PC-9 (cell line): ENCODE data around the gene SYNE1. TPM values are rescaled to one million over a fixed set of nuclear protein-coding genes. Genes with fewer than 3 reads are reported as not detected.

Experiments
- BruUV-seq: library from RNA; stranded (reverse); fragments of 400-500 nt; replicated peaks from 2 replicates; lab custom pipeline; 2021; lab: Mats Ljungman, UMichigan
- CTCF ChIA-PET: fragments of 300-600 bp; sonication (Branson Sonifier 250); formaldehyde crosslinking; loops from one replicate; lab custom pipeline; 2022; ENCODE audit warnings: antibody characterized with exemption; lab: Charles Lee
- POLR2A ChIA-PET: fragments of 300-600 bp; sonication (Branson Sonifier 250); formaldehyde crosslinking; loops from one replicate; lab custom pipeline; 2022; ENCODE audit warnings: antibody characterized with exemption; ENCODE audit not compliant: unreplicated experiment; lab: Charles Lee
- DNase-seq, 2 experiments: peaks; one replicate each; pipeline versions ENCODE4 v3.0.0 to v3.0.0-alpha.2; 2015 to 2022; ENCODE audit warnings: mixed read lengths in 1 of 2
- H2AFZ ChIP-seq: fragments of 200-600 bp; sonication (generic); 2 replicates; pipeline ENCODE4 v1.8.1; 2017; ENCODE audit warnings: antibody characterized with exemption
- H3F3A ChIP-seq: fragments of 200-600 bp; sonication (generic); 2 replicates; pipeline ENCODE4 v1.8.1; 2017; ENCODE audit warnings: antibody characterized with exemption, mild to moderate bottlenecking, low read depth; ENCODE audit not compliant: insufficient read depth
- H3K27ac ChIP-seq: fragments of 200-600 bp; sonication (generic); 2 replicates; pipeline ENCODE4 v1.6.1; 2016; ENCODE audit warnings: mixed run types
- H3K27me3 ChIP-seq: fragments of 200-600 bp; sonication (generic); 2 replicates; pipeline ENCODE4 v1.6.1; 2016; ENCODE audit warnings: low read depth, mixed run types; ENCODE audit not compliant: insufficient read depth
- H3K36me3 ChIP-seq: fragments of 200-600 bp; sonication (generic); 2 replicates; pipeline ENCODE4 v1.6.1; 2016; ENCODE audit warnings: low read depth, mixed run types
- H3K4me1 ChIP-seq: fragments of 200-600 bp; sonication (generic); replicated peaks from 2 replicates; pipeline ENCODE4 v1.6.1; 2016; ENCODE audit warnings: mixed run types; ENCODE audit not compliant: insufficient read depth
- H3K4me2 ChIP-seq: fragments of 200-600 bp; sonication (generic); 2 replicates; pipeline ENCODE4 v1.6.1; 2017; ENCODE audit warnings: mixed run types
- H3K4me3 ChIP-seq: fragments of 200-600 bp; sonication (generic); 2 replicates; pipeline ENCODE4 v1.6.1; 2016; ENCODE audit warnings: mixed run types
- H3K79me2 ChIP-seq: fragments of 200-600 bp; sonication (generic); 2 replicates; pipeline ENCODE4 v1.6.1; 2017; ENCODE audit warnings: low read depth, mixed run types
- H3K9me2 ChIP-seq: fragments of 200-600 bp; sonication (generic); 2 replicates; pipeline ENCODE4 v1.8.1; 2017; ENCODE audit warnings: mild to moderate bottlenecking; ENCODE audit not compliant: insufficient read depth
- H3K9me3 ChIP-seq: fragments of 200-600 bp; sonication (generic); 2 replicates; pipeline ENCODE4 v1.8.1; 2016; ENCODE audit warnings: low read depth; ENCODE audit not compliant: insufficient read depth
- H4K20me1 ChIP-seq: fragments of 200-600 bp; sonication (generic); 2 replicates; pipeline ENCODE4 v1.8.1; 2017; ENCODE audit not compliant: insufficient read depth
- CTCF ChIP-seq: fragments of 200-600 bp; sonication (generic); conservative IDR thresholded peaks from 2 replicates; pipeline ENCODE4 v1.6.1; 2017; ENCODE audit warnings: mixed run types, antibody characterized with exemption, mild to moderate bottlenecking, moderate library complexity
- EZH2 ChIP-seq: fragments of 200-600 bp; sonication (generic); IDR thresholded peaks from 2 replicates; pipeline ENCODE4 v1.8.0; 2017; ENCODE audit warnings: antibody characterized with exemption, low read depth
- intact Hi-C: fragments of 100-400 bp; cut with micrococcal nuclease; formaldehyde crosslinking; loops from one replicate; pipeline ENCODE4 v1.10.0; 2022; ENCODE audit not compliant: unreplicated experiment
- total RNA-seq: library from RNA; stranded (reverse); gene quantifications from 2 replicates; pipeline ENCODE4 v1.2.3, GENCODE V29; 2021

The SYNE1 gene
- total RNA-seq, 1 experiment from 2014 or later, result 13.4 TPM

- H2AFZ ChIP-seq, result peak overlapping the region; percentile 43; the same call in 1 of the 2 replicates
- ChIA-PET CTCF (interaction anchor here (0.6 kb wide), 1 partner anchor 961 kb away, joined by 3 read pairs; no protein-coding TSS in a partner anchor), POLR2A (no interaction called here)
- no peak for DNase-seq
- intact Hi-C loops, result no loop called here
- no peaks in the 10 kb centered on the region for H3K4me1 ChIP-seq
- no peak overlapping the region for H3K27ac ChIP-seq
- H3F3A ChIP-seq, result no peaks in the 10 kb centered on the region
- no peak overlapping the region for H3K4me3 ChIP-seq
- H4K20me1 ChIP-seq, result no peaks in the 10 kb centered on the region
- H3K27me3 ChIP-seq, result no peaks in the 10 kb centered on the region
- H3K9me3 ChIP-seq, result no peaks in the 10 kb centered on the region
- no peak for TF ChIP-seq EZH2
- no peak for TF ChIP-seq CTCF
- BruUV-seq, result no TSS peak
- H3K4me2 ChIP-seq, result peak overlapping the region; percentile 7; the same call in 1 of the 2 replicates
- H3K79me2 ChIP-seq, result no peaks in the 10 kb centered on the region
- H3K36me3 ChIP-seq, result no peaks in the 10 kb centered on the region
- no peaks in the 10 kb centered on the region for H3K9me2 ChIP-seq
These were observed 165.5 kb downstream of the SYNE1 start for GRCh38 chr6:152471456-152472265.

- Histone ChIP-seq H3K27me3 (no peaks in the 10 kb centered on the region), H3K4me1 (no peaks in the 10 kb centered on the region), H3K27ac (no peak overlapping the region), H3K9me3 (no peaks in the 10 kb centered on the region), H3K79me2 (no peaks in the 10 kb centered on the region), H3K4me2 (no peak overlapping the region), H3K36me3 (no peaks in the 10 kb centered on the region), H3F3A (no peaks in the 10 kb centered on the region), H4K20me1 (no peaks in the 10 kb centered on the region), H2AFZ (peak overlapping the region; percentile 53; the same call in 1 of the 2 replicates), H3K9me2 (no peaks in the 10 kb centered on the region), H3K4me3 (no peak overlapping the region)
- intact Hi-C loops, result no loop called here
- no TSS peak for BruUV-seq
- TF ChIP-seq EZH2 (no peak), CTCF (no peak)
- DNase-seq, result no peak
- POLR2A ChIA-PET, result interaction anchor here (0.9 kb wide), 1 partner anchor 54 kb away, joined by 3 read pairs; no protein-coding TSS in a partner anchor
- CTCF ChIA-PET, result no interaction called here
These were observed 174.0 kb downstream of the SYNE1 start for GRCh38 chr6:152463164-152463563.

- no TSS peak for BruUV-seq
- Histone ChIP-seq H3K27ac (no peak overlapping the region), H3K9me2 (no peaks in the 10 kb centered on the region), H4K20me1 (no peaks in the 10 kb centered on the region), H3K36me3 (no peaks in the 10 kb centered on the region), H3K4me2 (no peak overlapping the region), H3K4me3 (no peak overlapping the region), H3F3A (no peaks in the 10 kb centered on the region), H3K79me2 (no peaks in the 10 kb centered on the region), H3K9me3 (no peaks in the 10 kb centered on the region), H3K27me3 (no peaks in the 10 kb centered on the region), H3K4me1 (no peaks in the 10 kb centered on the region), H2AFZ (no peak overlapping the region)
- TF ChIP-seq EZH2, result no peak
- no peak for TF ChIP-seq CTCF
- intact Hi-C loops, result no loop called here
- no peak for DNase-seq
- CTCF ChIA-PET, result no interaction called here
- POLR2A ChIA-PET, result no interaction called here
These were observed 174.4 kb downstream of the SYNE1 start for GRCh38 chr6:152462716-152463115.
